Measurements from ENCODE around the gene NCOR1.
"Not testable (repeated sequence)": the region's sequence is repeated elsewhere in the genome, so short reads cannot be mapped to it uniquely, and the experiment has no call there.

NCOR1 gene

DNA sequence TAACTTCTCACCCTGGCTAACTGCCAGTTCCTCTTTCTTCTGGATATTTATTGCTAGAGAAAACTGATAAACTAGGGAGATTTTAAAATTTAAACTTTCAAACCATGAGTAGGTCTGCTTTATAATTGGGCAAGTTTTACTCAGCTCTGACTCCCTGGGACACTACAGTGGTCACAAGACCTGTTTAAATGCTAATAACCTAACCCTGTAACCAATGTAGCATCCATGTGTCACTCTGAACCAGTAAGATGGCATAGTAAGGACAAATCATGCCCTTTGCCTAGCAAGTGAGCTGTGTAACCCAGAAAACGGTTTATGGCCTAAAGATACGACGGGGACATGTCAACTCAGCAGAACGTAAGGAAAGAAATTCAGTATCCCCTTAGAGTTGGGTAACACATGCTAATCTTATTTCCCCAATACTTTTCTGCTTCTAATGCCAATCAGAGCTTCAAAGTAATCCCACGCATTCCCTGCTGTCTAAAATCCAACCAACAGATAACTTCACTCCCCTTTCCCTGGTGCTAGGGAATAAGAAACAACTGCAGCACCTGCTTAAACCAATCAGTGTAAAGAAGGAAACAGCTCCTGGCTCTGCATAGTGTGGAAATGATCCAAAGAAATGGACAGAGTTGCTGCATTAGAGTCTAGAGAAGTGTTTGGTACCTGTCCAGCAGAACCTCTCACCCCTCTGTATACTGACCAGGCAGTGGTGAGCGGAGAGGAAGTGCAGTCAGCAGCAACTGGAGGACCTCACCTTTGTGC is 85.7 kb downstream of the NCOR1 start:
- Histone ChIP-seq H3K36me3 (ENCODE audit: control insufficient read depth, insufficient read depth, low read length) (peaks cover 6% of the 10 kb centered on the region), H3K9me3 (ENCODE audit: control insufficient read depth, low read length) (no peaks in the 10 kb centered on the region), H3K4me3 (ENCODE audit: insufficient read depth, low read depth, low read length) (no peak overlapping the region), H3K27ac (ENCODE audit: insufficient read depth, low read depth, low read length, poor library complexity, severe bottlenecking) (no peak overlapping the region), H3K4me1 (ENCODE audit: control insufficient read depth, insufficient read depth, low read length) (no peaks in the 10 kb centered on the region), H3K27me3 (ENCODE audit: control insufficient read depth, insufficient read depth, low read length, poor library complexity, severe bottlenecking) (no peaks in the 10 kb centered on the region)
- 92 to 94% methylated on average over 6 of the region's 6 CpGs for WGBS, 2 experiments

GRCh38 chr17:16123531-16123930 is 91.8 kb downstream of the NCOR1 start:
- Histone ChIP-seq H3K9me3 (ENCODE audit: control insufficient read depth, low read length) (no peaks in the 10 kb centered on the region), H3K27ac (ENCODE audit: insufficient read depth, low read depth, low read length, poor library complexity, severe bottlenecking) (no peak overlapping the region), H3K27me3 (ENCODE audit: control insufficient read depth, insufficient read depth, low read length, poor library complexity, severe bottlenecking) (no peaks in the 10 kb centered on the region), H3K4me3 (ENCODE audit: insufficient read depth, low read depth, low read length) (no peak overlapping the region), H3K36me3 (ENCODE audit: control insufficient read depth, insufficient read depth, low read length) (peaks cover 10% of the 10 kb centered on the region), H3K4me1 (ENCODE audit: control insufficient read depth, insufficient read depth, low read length) (no peaks in the 10 kb centered on the region)
- 91 to 95% methylated on average over 2 of the region's 3 CpGs for WGBS, 2 experiments

DNA sequence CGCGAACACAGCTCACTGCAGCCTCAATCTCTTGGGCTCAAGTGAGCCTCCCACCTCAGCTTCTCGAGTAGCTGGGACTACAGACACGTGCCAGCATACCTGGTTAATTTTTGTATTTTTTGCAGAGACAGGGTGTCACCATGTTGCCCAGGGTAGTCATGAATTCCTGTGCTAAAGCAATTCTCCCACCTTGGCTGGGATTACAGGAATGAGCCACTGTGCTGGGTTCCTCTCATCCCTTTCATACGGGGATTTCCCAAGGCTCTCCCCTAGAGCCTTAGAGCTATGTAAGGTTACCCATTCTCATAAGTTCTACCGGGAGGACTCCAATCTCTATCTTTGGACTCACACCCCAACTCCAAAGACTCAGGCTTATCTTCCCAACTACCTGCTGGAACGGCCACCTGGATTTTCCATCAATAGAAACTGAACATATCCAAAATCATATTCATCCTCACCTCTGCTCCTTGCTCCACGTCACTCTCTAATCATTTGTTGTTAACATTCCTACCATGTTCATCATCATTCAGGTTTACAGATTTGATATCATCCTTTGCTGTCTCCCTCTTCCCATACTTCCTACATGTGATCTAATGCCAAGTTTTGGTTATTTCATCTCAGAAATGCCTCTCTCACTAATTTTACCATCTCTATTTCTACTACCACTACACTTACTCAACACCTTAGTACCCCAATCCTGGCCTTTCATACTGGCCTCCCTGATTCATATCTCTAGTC is 92.5 kb downstream of the NCOR1 start:
- Histone ChIP-seq H3K36me3 (ENCODE audit: control insufficient read depth, insufficient read depth, low read length) (peaks cover 8% of the 10 kb centered on the region), H3K9me3 (ENCODE audit: control insufficient read depth, low read length) (no peaks in the 10 kb centered on the region), H3K4me1 (ENCODE audit: control insufficient read depth, insufficient read depth, low read length) (no peaks in the 10 kb centered on the region), H3K27ac (ENCODE audit: insufficient read depth, low read depth, low read length, poor library complexity, severe bottlenecking) (no peak overlapping the region), H3K27me3 (ENCODE audit: control insufficient read depth, insufficient read depth, low read length, poor library complexity, severe bottlenecking) (no peaks in the 10 kb centered on the region), H3K4me3 (ENCODE audit: insufficient read depth, low read depth, low read length) (no peak overlapping the region)
- 92 to 95% methylated on average over 8 of the region's 8 CpGs for WGBS, 2 experiments

- H3K4me3 ChIP-seq (ENCODE audit: insufficient read depth, low read depth, low read length) = no peak overlapping the region
- H3K9me3 ChIP-seq (ENCODE audit: control insufficient read depth, low read length) = no peaks in the 10 kb centered on the region
- no peaks in the 10 kb centered on the region for H3K27me3 ChIP-seq (ENCODE audit: control insufficient read depth, insufficient read depth, low read length, poor library complexity, severe bottlenecking)
- 92 to 100% methylated on average over 1 to 2 of the region's 2 CpGs for WGBS, 2 experiments
- no peak overlapping the region for H3K27ac ChIP-seq (ENCODE audit: insufficient read depth, low read depth, low read length, poor library complexity, severe bottlenecking)
- no peaks in the 10 kb centered on the region for H3K4me1 ChIP-seq (ENCODE audit: control insufficient read depth, insufficient read depth, low read length)
- peaks cover 16% of the 10 kb centered on the region for H3K36me3 ChIP-seq (ENCODE audit: control insufficient read depth, insufficient read depth, low read length)
Observed at GRCh38 chr17:16121915-16122314, 93.4 kb downstream of the NCOR1 start.

DNA sequence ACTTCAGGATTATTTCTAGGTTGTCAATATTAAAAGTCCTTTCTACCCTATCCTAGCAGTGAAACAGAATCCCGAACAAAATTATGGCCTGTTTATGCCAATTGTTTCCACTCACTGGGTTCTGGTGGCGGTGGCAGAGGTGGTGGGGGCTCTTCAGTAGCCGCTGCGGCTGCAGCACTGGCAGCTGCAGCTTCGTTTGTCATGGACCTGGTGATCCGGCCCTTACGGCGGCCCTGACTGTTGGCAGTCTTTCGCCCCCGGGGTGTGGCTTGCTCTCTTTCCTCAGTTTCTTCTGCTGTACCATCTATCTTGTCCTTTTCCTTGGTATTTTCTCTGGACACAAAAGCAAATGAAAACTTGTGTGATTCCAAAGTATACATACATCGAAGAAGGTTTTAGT is 94.4 kb downstream of the NCOR1 start:
- H3K4me1 ChIP-seq (ENCODE audit: control insufficient read depth, insufficient read depth, low read length) = no peaks in the 10 kb centered on the region
- H3K27ac ChIP-seq (ENCODE audit: insufficient read depth, low read depth, low read length, poor library complexity, severe bottlenecking) = no peak overlapping the region
- H3K36me3 ChIP-seq (ENCODE audit: control insufficient read depth, insufficient read depth, low read length) = peaks cover 26% of the 10 kb centered on the region
- H3K27me3 ChIP-seq (ENCODE audit: control insufficient read depth, insufficient read depth, low read length, poor library complexity, severe bottlenecking) = no peaks in the 10 kb centered on the region
- 93 to 97% methylated on average over 10 of the region's 11 CpGs for WGBS, 2 experiments
- peaks cover 3% of the 10 kb centered on the region for H3K9me3 ChIP-seq (ENCODE audit: control insufficient read depth, low read length)
- no peak overlapping the region for H3K4me3 ChIP-seq (ENCODE audit: insufficient read depth, low read depth, low read length)

DNA sequence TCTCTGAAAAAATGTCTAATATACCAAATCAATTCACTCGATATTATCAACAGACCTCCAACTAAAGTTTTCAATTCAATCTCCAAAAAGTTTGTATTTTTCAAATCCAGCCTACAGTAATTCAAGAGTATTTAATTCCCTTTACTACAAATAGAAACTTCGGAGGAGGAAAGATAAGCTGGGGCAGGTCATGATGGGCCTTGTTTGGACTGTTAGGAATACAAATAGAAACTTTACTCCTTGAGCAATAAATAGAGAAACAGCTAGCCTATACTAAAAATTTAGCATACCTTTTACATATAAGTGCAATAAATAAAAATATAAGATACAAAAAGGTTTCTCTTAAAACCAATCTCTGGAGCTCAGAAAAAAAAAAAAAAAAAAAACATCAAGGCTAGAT is 98.2 kb downstream of the NCOR1 start:
- H3K4me1 ChIP-seq (ENCODE audit: control insufficient read depth, insufficient read depth, low read length) = no peaks in the 10 kb centered on the region
- peaks cover 49% of the 10 kb centered on the region for H3K36me3 ChIP-seq (ENCODE audit: control insufficient read depth, insufficient read depth, low read length)
- no peaks in the 10 kb centered on the region for H3K27me3 ChIP-seq (ENCODE audit: control insufficient read depth, insufficient read depth, low read length, poor library complexity, severe bottlenecking)
- peaks cover 3% of the 10 kb centered on the region for H3K9me3 ChIP-seq (ENCODE audit: control insufficient read depth, low read length)
- H3K27ac ChIP-seq (ENCODE audit: insufficient read depth, low read depth, low read length, poor library complexity, severe bottlenecking) = no peak overlapping the region
- no peak overlapping the region for H3K4me3 ChIP-seq (ENCODE audit: insufficient read depth, low read depth, low read length)
- WGBS, 2 experiments = 91 to 100% methylated on average over 1 to 2 of the region's 2 CpGs

GRCh38 chr17:16115077-16115698 is 100.1 kb downstream of the NCOR1 start:
- H3K27me3 ChIP-seq (ENCODE audit: control insufficient read depth, insufficient read depth, low read length, poor library complexity, severe bottlenecking); H3K4me1 ChIP-seq (ENCODE audit: control insufficient read depth, insufficient read depth, low read length); H3K4me3 ChIP-seq (ENCODE audit: insufficient read depth, low read depth, low read length); H3K9me3 ChIP-seq (ENCODE audit: control insufficient read depth, low read length); H3K27ac ChIP-seq (ENCODE audit: insufficient read depth, low read depth, low read length, poor library complexity, severe bottlenecking): not testable (repeated sequence)
- H3K36me3 ChIP-seq (ENCODE audit: control insufficient read depth, insufficient read depth, low read length) = peaks cover 49% of the 10 kb centered on the region
- 92 to 94% methylated on average over 3 of the region's 3 CpGs for WGBS, 2 experiments

GRCh38 chr17:16108871-16109270 is 106.5 kb downstream of the NCOR1 start:
- no peaks in the 10 kb centered on the region for H3K4me1 ChIP-seq (ENCODE audit: control insufficient read depth, insufficient read depth, low read length)
- H3K27ac ChIP-seq (ENCODE audit: insufficient read depth, low read depth, low read length, poor library complexity, severe bottlenecking) = no peak overlapping the region
- 100% methylated on average over 1 to 2 of the region's 4 CpGs for WGBS, 2 experiments

GRCh38 chr17:16108386-16108785 is 106.9 kb downstream of the NCOR1 start:
- no peak overlapping the region for H3K4me3 ChIP-seq (ENCODE audit: insufficient read depth, low read depth, low read length)
- no peak overlapping the region for H3K27ac ChIP-seq (ENCODE audit: insufficient read depth, low read depth, low read length, poor library complexity, severe bottlenecking)
- peaks cover 4% of the 10 kb centered on the region for H3K36me3 ChIP-seq (ENCODE audit: control insufficient read depth, insufficient read depth, low read length)
- 83% methylated on average over 1 of the region's 1 CpG; no CpG with 5 or more reads in 1 of the 2 experiments for WGBS, 2 experiments
- H3K9me3 ChIP-seq (ENCODE audit: control insufficient read depth, low read length) = no peaks in the 10 kb centered on the region
- H3K27me3 ChIP-seq (ENCODE audit: control insufficient read depth, insufficient read depth, low read length, poor library complexity, severe bottlenecking) = no peaks in the 10 kb centered on the region
- H3K4me1 ChIP-seq (ENCODE audit: control insufficient read depth, insufficient read depth, low read length) = no peaks in the 10 kb centered on the region

More at GRCh38 chr17:16108871-16109270, 106.5 kb downstream of the NCOR1 start:
- no peak overlapping the region for H3K4me3 ChIP-seq (ENCODE audit: insufficient read depth, low read depth, low read length)
- no peaks in the 10 kb centered on the region for H3K27me3 ChIP-seq (ENCODE audit: control insufficient read depth, insufficient read depth, low read length, poor library complexity, severe bottlenecking)
- H3K36me3 ChIP-seq (ENCODE audit: control insufficient read depth, insufficient read depth, low read length) = peaks cover 4% of the 10 kb centered on the region
- no peaks in the 10 kb centered on the region for H3K9me3 ChIP-seq (ENCODE audit: control insufficient read depth, low read length)

GRCh38 chr17:16107165-16107770 is 108.1 kb downstream of the NCOR1 start:
- H3K4me3 ChIP-seq (ENCODE audit: insufficient read depth, low read depth, low read length) = no peak overlapping the region
- no peaks in the 10 kb centered on the region for H3K27me3 ChIP-seq (ENCODE audit: control insufficient read depth, insufficient read depth, low read length, poor library complexity, severe bottlenecking)
- peaks cover 1% of the 10 kb centered on the region for H3K36me3 ChIP-seq (ENCODE audit: control insufficient read depth, insufficient read depth, low read length)
- no peak overlapping the region for H3K27ac ChIP-seq (ENCODE audit: insufficient read depth, low read depth, low read length, poor library complexity, severe bottlenecking)
- H3K4me1 ChIP-seq (ENCODE audit: control insufficient read depth, insufficient read depth, low read length) = no peaks in the 10 kb centered on the region
- 96 to 97% methylated on average over 8 of the region's 8 CpGs for WGBS, 2 experiments
- H3K9me3 ChIP-seq (ENCODE audit: control insufficient read depth, low read length) = no peaks in the 10 kb centered on the region
